GM12878 (cell line): ENCODE data around the gene OGA. TPM values are rescaled to one million over a fixed set of nuclear protein-coding genes. Genes with fewer than 3 reads are reported as not detected.
A peak's percentile ranks its signal among the peaks of the same experiment; 100 is the strongest.

Source experiments
- ATAC-seq: fragments of 200-7000 bp; cut with Tn5 transposase; 3 replicates; pipeline ENCODE4 v1.9.1; 2020; ENCODE audit warnings: mild to moderate bottlenecking, moderate library complexity
- BruUV-seq: library from RNA; stranded (reverse); fragments of 400-500 nt; replicated peaks from 2 replicates; lab custom pipeline; 2021; lab: Mats Ljungman, UMichigan
- CTCF ChIA-PET: fragments of 300-600 bp; sonication (Branson Sonifier 250); formaldehyde crosslinking; extraction: SDS; loops from one replicate; lab custom pipeline; 2021; ENCODE audit warnings: inconsistent platforms; lab: Yijun Ruan, JAX
- POLR2A ChIA-PET: fragments of 350-600 bp; formaldehyde crosslinking; extraction: SDS; loops from one replicate; lab custom pipeline; 2021; ENCODE audit warnings: inconsistent platforms; lab: Charles Lee
- RAD21 ChIA-PET: fragments of 300-600 bp; sonication (Branson Sonifier 250); formaldehyde crosslinking; loops from one replicate; lab custom pipeline; 2023; ENCODE audit warnings: antibody characterized with exemption; ENCODE audit not compliant: unreplicated experiment; lab: Charles Lee
- SMC1A ChIA-PET: fragments of 300-600 bp; sonication (Branson Sonifier 250); formaldehyde crosslinking; loops from one replicate; lab custom pipeline; 2023; ENCODE audit not compliant: unreplicated experiment, uncharacterized antibody; lab: Charles Lee
- DNase-seq: peaks from one replicate; pipeline ENCODE4 v3.0.0-alpha.2; 2011; ENCODE audit warnings: low read depth, low spot score
- FAIRE-seq: peaks from 3 replicates; lab custom pipeline; 2011; peaks lifted over from hg19 to GRCh38; lab: Jason Lieb, UNC
- H2AFZ ChIP-seq: 2 replicates; pipeline ENCODE4 v1.6.0; 2011; ENCODE audit warnings: low read depth, low read length, control low read depth; ENCODE audit not compliant: control insufficient read depth
- H3K27ac ChIP-seq: 2 replicates; pipeline ENCODE4 v1.5.1; 2011; ENCODE audit warnings: control low read depth; ENCODE audit not compliant: control insufficient read depth, insufficient read depth
- H3K27me3 ChIP-seq, 2 experiments: replicated peaks in 1 of 2; 2 replicates each; pipeline versions ENCODE4 v1.6.0 to v1.6.1; 2011; ENCODE audit warnings: low read length in 1 of 2; ENCODE audit not compliant: control insufficient read depth in 2 of 2, insufficient read depth in 2 of 2
- H3K36me3 ChIP-seq, 2 experiments: 2 replicates each; pipeline ENCODE4 v1.5.1; 2011; ENCODE audit warnings: low read length in 1 of 2; ENCODE audit not compliant: control insufficient read depth in 2 of 2, insufficient read depth in 2 of 2
- H3K4me1 ChIP-seq: 2 replicates; pipeline ENCODE4 v1.6.1; 2011; ENCODE audit warnings: mild to moderate bottlenecking, low read length, moderate library complexity, mixed read lengths; ENCODE audit not compliant: control insufficient read depth, insufficient read depth
- H3K4me2 ChIP-seq: 2 replicates; pipeline ENCODE4 v1.6.0; 2011; ENCODE audit warnings: control low read depth; ENCODE audit not compliant: control insufficient read depth, insufficient read depth
- H3K4me3 ChIP-seq: fragments of 200-600 bp; sonication (generic); 2 replicates; pipeline ENCODE4 v1.5.1; 2016
- H3K79me2 ChIP-seq: 2 replicates; pipeline ENCODE4 v1.6.0; 2011; ENCODE audit warnings: low read length; ENCODE audit not compliant: control insufficient read depth, insufficient read depth
- H3K9ac ChIP-seq: 2 replicates; pipeline ENCODE4 v1.8.0; 2011; ENCODE audit warnings: low read length, control low read depth, mixed read lengths; ENCODE audit not compliant: control insufficient read depth, insufficient read depth
- H3K9me3 ChIP-seq: replicated peaks from 3 replicates; pipeline ENCODE4 v1.5.1; 2011; ENCODE audit warnings: mild to moderate bottlenecking, low read length; ENCODE audit not compliant: control insufficient read depth, insufficient read depth
- H4K20me1 ChIP-seq: 2 replicates; pipeline ENCODE4 v1.6.0; 2011; ENCODE audit not compliant: control insufficient read depth, insufficient read depth
- CHD2 ChIP-seq: IDR thresholded peaks from 2 replicates; pipeline ENCODE4 v1.6.1; 2011; ENCODE audit warnings: low read depth, low read length, improper control_type of control experiment, borderline replicate concordance
- DPF2 ChIP-seq: fragments of 450-650 bp; IDR thresholded peaks from 2 replicates; pipeline ENCODE4 v1.6.1; 2017; ENCODE audit warnings: mild to moderate bottlenecking
- E4F1 ChIP-seq: fragments of 450-650 bp; IDR thresholded peaks from 2 replicates; pipeline ENCODE4 v1.6.1; 2018; ENCODE audit warnings: borderline replicate concordance, mild to moderate bottlenecking; ENCODE audit not compliant: partially characterized antibody
- HDAC2 ChIP-seq: fragments of 200-600 bp; sonication (generic); IDR thresholded peaks from 2 replicates; pipeline ENCODE4 v1.6.1; 2017
- JUNB ChIP-seq: IDR thresholded peaks from 2 replicates; pipeline ENCODE4 v1.6.1; 2016; ENCODE audit warnings: antibody characterized with exemption, mild to moderate bottlenecking
- PRDM15 ChIP-seq: fragments of 450-650 bp; formaldehyde crosslinking; IDR thresholded peaks from 2 replicates; pipeline ENCODE4 v1.4.0; 2020; ENCODE audit warnings: mild to moderate bottlenecking, moderate library complexity
- SP1 ChIP-seq: IDR thresholded peaks from one replicate; pipeline ENCODE4 v1.6.1; 2011; ENCODE audit warnings: low read depth, low read length
- SPI1 ChIP-seq: IDR thresholded peaks from 2 replicates; pipeline ENCODE4 v1.6.1; 2011; ENCODE audit warnings: low read depth, mild to moderate bottlenecking, low read length, moderate library complexity, borderline replicate concordance; ENCODE audit not compliant: insufficient read depth
- TAF1 ChIP-seq: IDR thresholded peaks from 2 replicates; pipeline ENCODE4 v1.6.1; 2011; ENCODE audit warnings: mild to moderate bottlenecking, low read depth, low read length, borderline replicate concordance
- TBL1XR1 ChIP-seq: IDR thresholded peaks from 2 replicates; pipeline ENCODE4 v1.6.1; 2012; ENCODE audit warnings: low read depth, low read length, improper control_type of control experiment
- ZBED1 ChIP-seq: IDR thresholded peaks from 2 replicates; pipeline ENCODE4 v1.6.1; 2016; ENCODE audit warnings: borderline replicate concordance
- ZNF207 ChIP-seq: fragments of 450-650 bp; IDR thresholded peaks from 2 replicates; pipeline ENCODE4 v1.6.1; 2014; ENCODE audit warnings: antibody characterized with exemption, mild to moderate bottlenecking, borderline replicate concordance
- WGBS: methylation state at CpG from one replicate; pipeline ENCODE4 v1.1.6; 2016; ENCODE audit warnings: low lambda C conversion rate; ENCODE audit not compliant: insufficient replicate concordance, insufficient coverage; ENCODE audit errors: missing lambda C conversion rate; 5-methylcytosine and 5-hydroxymethylcytosine counted together
- in situ Hi-C: fragments of 300-500 bp; cut with MboI; formaldehyde crosslinking; loops from 9 replicates; pipeline ENCODE4 v1.14.3; 2018; ENCODE audit warnings: mixed read lengths
- intact Hi-C: fragments of 100-400 bp; cut with micrococcal nuclease; formaldehyde crosslinking; loops from one replicate; pipeline ENCODE4 v1.14.2; 2022; ENCODE audit not compliant: unreplicated experiment
- polyA plus RNA-seq, 11 experiments: library from polyadenylated mRNA; depleted of rRNA in 4 of 11; unstranded in 6 of 11; stranded (reverse) in 5 of 11; fragments of >200 nt; fragmentation: Nextera tagmentation in 4 of 11; fragmentation: Illumina TruSeq in 1 of 11; extraction: Ambion mirVana in 4 of 11; extraction: Trizol in 1 of 11; gene quantifications; 1 replicate in 1 of 11; 2 replicates in 10 of 11; pipeline versions ENCODE4 v1.2.1 to v1.2.3, GENCODE V29; 2011 to 2016; ENCODE audit warnings: inconsistent platforms in 2 of 11, missing spikeins in 2 of 11, low read depth in 1 of 11
- total RNA-seq, 4 experiments: library from RNA; depleted of rRNA in 3 of 4; stranded (reverse); fragments of >200 nt in 3 of 4; fragmentation: Illumina TruSeq in 1 of 4; extraction: Trizol in 1 of 4; gene quantifications; 2 replicates each; pipeline versions ENCODE4 v1.2.1 to v1.2.3, GENCODE V29; 2013 to 2021
- TF ChIP-seq, protein P1 (sequence below): fragments of 150-350 bp; IDR thresholded peaks from 2 replicates; pipeline ENCODE4 v1.6.1; 2016; ENCODE audit warnings: low read depth, low read length

The OGA gene
- total and polyA plus RNA-seq, 10 of the 15 experiments (the other 5 are each of a cell fraction or from before 2014, with no cell fraction given) = 23.0 to 145 (median 85.2) TPM

DNA sequence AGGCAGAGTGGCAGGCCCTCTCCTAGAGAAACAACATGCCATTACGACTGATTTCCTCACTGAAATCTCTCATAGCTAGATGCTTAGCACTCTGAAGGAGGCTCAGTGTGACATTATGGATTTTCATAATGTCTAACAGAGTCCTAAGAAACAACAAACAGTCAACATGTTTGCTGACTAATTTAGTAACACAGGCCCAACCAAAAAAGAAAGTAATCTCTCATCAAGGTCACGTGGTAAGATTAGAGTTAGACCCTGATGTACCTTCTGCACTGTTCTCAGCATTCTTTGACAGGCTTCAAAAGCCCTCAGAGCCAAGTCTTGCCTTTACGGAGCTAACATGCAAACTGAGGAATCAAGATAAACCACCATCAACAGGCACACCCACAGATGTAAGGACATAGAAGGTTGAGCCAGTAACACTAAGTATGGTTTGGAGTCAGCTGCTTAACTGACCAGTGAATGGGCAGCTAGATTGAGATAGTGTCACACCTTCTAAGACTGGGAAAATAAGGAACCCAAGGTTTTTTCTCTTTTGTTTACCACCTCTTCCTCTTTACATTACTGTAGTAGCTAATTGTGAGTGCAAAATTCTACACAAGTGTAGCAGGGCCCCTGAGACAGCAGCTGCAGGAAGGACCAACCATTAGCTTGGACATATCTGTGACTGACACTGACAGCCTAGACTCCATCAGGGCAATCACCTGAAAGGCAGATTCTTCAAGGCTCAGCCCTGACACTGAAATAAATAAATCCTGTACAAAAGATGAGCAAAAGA lies 40.7 kb upstream of the OGA start:
- no peaks in the 10 kb centered on the region for H3K36me3 ChIP-seq
- H3K27ac ChIP-seq = peak overlapping the region; percentile 83
- in situ Hi-C loops (no loop called here), intact Hi-C loops (no loop called here)
- WGBS = under 1% methylated on average over 3 of the region's 3 CpGs
- ATAC-seq = peak; percentile 91
- ChIA-PET RAD21 (interaction anchor here (0.5 to 3.3 kb wide), 9 partner anchors 8 to 350 kb away, joined by 3 to 31 read pairs (median 4); no protein-coding TSS in a partner anchor), POLR2A (interaction anchor here (0.5 to 1.9 kb wide), 10 partner anchors 10 to 259 kb away, joined by 3 to 7 read pairs (median 4); no protein-coding TSS in a partner anchor), SMC1A (interaction anchor here (0.7 to 7.9 kb wide), 22 partner anchors 10 to 194 kb away, joined by 3 to 62 read pairs (median 5); partner anchors contain the start of gene KCNIP2), CTCF (interaction anchor here (0.6 to 14.0 kb wide), 13 partner anchors 10 to 257 kb away, joined by 3 to 143 read pairs (median 4); partner anchors contain the start of gene KCNIP2)
- no TSS peak for BruUV-seq
- H4K20me1 ChIP-seq = no peaks in the 10 kb centered on the region
- no peaks in the 10 kb centered on the region for H3K79me2 ChIP-seq
- H3K4me3 ChIP-seq = peak overlapping the region; percentile 28; the same call in 1 of the 2 replicates
- peak; percentile 52 for FAIRE-seq
- H3K4me1 ChIP-seq = peaks cover 32% of the 10 kb centered on the region
- peaks cover 8% of the 10 kb centered on the region for H3K9me3 ChIP-seq
- H3K9ac ChIP-seq = peak overlapping the region; percentile 46; the same call in 1 of the 2 replicates
- DNase-seq = peak; percentile 61
- H2AFZ ChIP-seq = peak overlapping the region; percentile 36; the same call in 1 of the 2 replicates
- no peaks in the 10 kb centered on the region for H3K27me3 ChIP-seq
- H3K4me2 ChIP-seq = peak overlapping the region; percentile 88
- TF ChIP-seq PRDM15 (CRISPR knock-in tag) = 0 out of 2 replicates have a peak, but pooled peaks have one; percentile 45
- TF ChIP-seq ZBED1 = no peak
- peak; percentile 75 for TF ChIP-seq JUNB
- no peak for TF ChIP-seq CHD2
- no peak for TF ChIP-seq E4F1
- TF ChIP-seq DPF2 = 0 out of 2 replicates have a peak, but pooled peaks have one; percentile 26
- peak; percentile 14; the same call in 1 of the 2 replicates for TF ChIP-seq TBL1XR1
- TF ChIP-seq, protein P1, sequence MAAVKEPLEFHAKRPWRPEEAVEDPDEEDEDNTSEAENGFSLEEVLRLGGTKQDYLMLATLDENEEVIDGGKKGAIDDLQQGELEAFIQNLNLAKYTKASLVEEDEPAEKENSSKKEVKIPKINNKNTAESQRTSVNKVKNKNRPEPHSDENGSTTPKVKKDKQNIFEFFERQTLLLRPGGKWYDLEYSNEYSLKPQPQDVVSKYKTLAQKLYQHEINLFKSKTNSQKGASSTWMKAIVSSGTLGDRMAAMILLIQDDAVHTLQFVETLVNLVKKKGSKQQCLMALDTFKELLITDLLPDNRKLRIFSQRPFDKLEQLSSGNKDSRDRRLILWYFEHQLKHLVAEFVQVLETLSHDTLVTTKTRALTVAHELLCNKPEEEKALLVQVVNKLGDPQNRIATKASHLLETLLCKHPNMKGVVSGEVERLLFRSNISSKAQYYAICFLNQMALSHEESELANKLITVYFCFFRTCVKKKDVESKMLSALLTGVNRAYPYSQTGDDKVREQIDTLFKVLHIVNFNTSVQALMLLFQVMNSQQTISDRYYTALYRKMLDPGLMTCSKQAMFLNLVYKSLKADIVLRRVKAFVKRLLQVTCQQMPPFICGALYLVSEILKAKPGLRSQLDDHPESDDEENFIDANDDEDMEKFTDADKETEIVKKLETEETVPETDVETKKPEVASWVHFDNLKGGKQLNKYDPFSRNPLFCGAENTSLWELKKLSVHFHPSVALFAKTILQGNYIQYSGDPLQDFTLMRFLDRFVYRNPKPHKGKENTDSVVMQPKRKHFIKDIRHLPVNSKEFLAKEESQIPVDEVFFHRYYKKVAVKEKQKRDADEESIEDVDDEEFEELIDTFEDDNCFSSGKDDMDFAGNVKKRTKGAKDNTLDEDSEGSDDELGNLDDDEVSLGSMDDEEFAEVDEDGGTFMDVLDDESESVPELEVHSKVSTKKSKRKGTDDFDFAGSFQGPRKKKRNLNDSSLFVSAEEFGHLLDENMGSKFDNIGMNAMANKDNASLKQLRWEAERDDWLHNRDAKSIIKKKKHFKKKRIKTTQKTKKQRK = no peak
- TF ChIP-seq HDAC2 = no peak
- no peak for TF ChIP-seq TAF1
- no peak for TF ChIP-seq ZNF207
- TF ChIP-seq SPI1 = peak; percentile 45; the same call in 1 of the 2 replicates
- no peak for TF ChIP-seq SP1
